ENCODE measurements around the gene NELL2.

The NELL2 gene

DNA sequence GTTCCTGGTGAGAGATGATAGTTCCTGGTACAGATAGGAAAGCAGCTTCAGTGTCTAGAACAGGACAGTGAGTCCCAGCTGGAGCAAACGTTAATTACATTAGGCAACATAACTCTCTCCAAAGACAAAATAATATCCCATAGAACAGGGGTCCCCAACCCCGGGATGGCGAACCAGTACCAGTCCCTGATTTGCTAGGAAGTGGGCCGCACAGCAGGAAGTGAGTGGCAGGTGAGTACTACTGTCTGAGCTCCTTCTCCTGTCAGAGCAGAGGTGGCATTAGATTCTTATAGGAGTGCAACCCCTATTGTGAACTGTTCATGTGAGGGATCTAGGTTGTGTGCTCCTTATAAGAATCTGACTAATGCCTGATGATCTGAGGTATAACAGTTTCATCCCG lies 204.1 kb downstream of the NELL2 start:
- Histone ChIP-seq H3K14ac (ENCODE audit: low read length) (no peak overlapping the region), H3K27me3 (ENCODE audit: control insufficient read depth in 3 of 3, insufficient read depth in 3 of 3, low read depth in 1 of 3, low read length in 3 of 3) (no peaks in the 10 kb centered on the region)

DNA sequence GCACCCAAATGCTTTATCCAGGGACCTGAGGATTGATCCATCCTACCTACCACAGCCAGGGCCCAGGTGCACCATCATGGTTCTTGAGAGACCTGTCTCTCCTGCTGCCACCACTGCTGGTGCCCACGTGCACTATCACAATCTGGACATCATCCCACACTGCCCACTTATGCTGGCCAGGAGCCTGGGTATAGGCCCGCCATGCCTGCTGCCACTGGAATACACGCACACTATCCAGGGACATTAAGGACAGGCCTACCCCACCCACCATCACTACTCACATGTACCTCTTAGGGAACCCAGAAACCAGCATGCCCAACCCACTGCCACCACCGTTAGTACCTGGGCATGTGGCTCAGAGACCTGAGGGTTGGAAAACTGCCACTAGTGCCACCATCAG lies 207.7 kb downstream of the NELL2 start:
- no CpG with 5 or more reads among the region's 4 CpGs for WGBS, 2 donors (ENCODE audit: extremely low coverage in 2 of 2, insufficient read length in 2 of 2, insufficient replicate concordance in 1 of 2)
- Histone ChIP-seq H3K4ac (ENCODE audit: low read length) (no peak overlapping the region), H2BK12ac (ENCODE audit: low read length) (no peak overlapping the region), H2BK5ac (ENCODE audit: low read length) (peak overlapping the region; percentile 32), H3K18ac (ENCODE audit: low read length) (peak overlapping the region; percentile 15), H3K4me1 (ENCODE audit: control insufficient read depth in 2 of 2, insufficient read depth in 1 of 2, low read depth in 1 of 2, low read length in 2 of 2) (no peaks in the 10 kb centered on the region), H2BK120ac (ENCODE audit: low read depth, low read length) (no peak overlapping the region), H2AFZ (ENCODE audit: low read length) (no peak overlapping the region), H3K27me3 (ENCODE audit: control insufficient read depth in 3 of 3, insufficient read depth in 3 of 3, low read depth in 1 of 3, low read length in 3 of 3) (no peaks in the 10 kb centered on the region), H3K79me1 (ENCODE audit: low read depth, low read length) (peaks cover 6% of the 10 kb centered on the region), H3K9me3 (replicated peaks in 1 of 2; ENCODE audit: control insufficient read depth in 2 of 2, insufficient read depth in 1 of 2, low read depth in 1 of 2, low read length in 2 of 2) (peaks cover 5 to 52% of the 10 kb centered on the region in 2 donors), H3K9ac (ENCODE audit: low read depth, low read length, poor library complexity) (no peak overlapping the region), H2AK5ac (ENCODE audit: low read depth, low read length) (no peak overlapping the region), H4K8ac (ENCODE audit: low read depth, low read length) (no peak overlapping the region), H3K14ac (ENCODE audit: low read length) (peak overlapping the region; percentile 32), H3K27ac (replicated peaks; ENCODE audit: low read length) (no peak overlapping the region), H3K4me3 (ENCODE audit: low read length in 2 of 2) (no peak overlapping the region), H3K36me3 (replicated peaks in 1 of 2; ENCODE audit: control insufficient read depth in 2 of 2, insufficient read depth in 2 of 2, low read length in 2 of 2) (peaks cover 0 to 41% of the 10 kb centered on the region in 2 donors), H3K23ac (ENCODE audit: low read depth, low read length, poor library complexity) (peak overlapping the region; percentile 30), H3K4me2 (ENCODE audit: insufficient read depth, low read length, poor library complexity, severe bottlenecking) (no peak overlapping the region), H2BK15ac (ENCODE audit: low read length) (no peak overlapping the region), H4K91ac (ENCODE audit: low read depth, low read length, poor library complexity) (no peak overlapping the region)
- DNase-seq (ENCODE audit: low spot score) = no peak

More for the DNA sequence above, 204.1 kb downstream of the NELL2 start:
- H3K4me2 ChIP-seq (ENCODE audit: insufficient read depth, low read length, poor library complexity, severe bottlenecking) = no peak overlapping the region
- no peak overlapping the region for H3K4ac ChIP-seq (ENCODE audit: low read length)
- no peak overlapping the region for H2BK120ac ChIP-seq (ENCODE audit: low read depth, low read length)
- H2BK15ac ChIP-seq (ENCODE audit: low read length) = no peak overlapping the region
- no peak overlapping the region for H4K8ac ChIP-seq (ENCODE audit: low read depth, low read length)
- H2AK5ac ChIP-seq (ENCODE audit: low read depth, low read length) = no peak overlapping the region
- peaks cover 0 to 20% of the 10 kb centered on the region in 2 donors for H3K36me3 ChIP-seq (replicated peaks in 1 of 2; ENCODE audit: control insufficient read depth in 2 of 2, insufficient read depth in 2 of 2, low read length in 2 of 2)
- H2BK5ac ChIP-seq (ENCODE audit: low read length) = no peak overlapping the region
- H3K27ac ChIP-seq (replicated peaks; ENCODE audit: low read length) = no peak overlapping the region
- H3K79me1 ChIP-seq (ENCODE audit: low read depth, low read length) = peaks cover 6% of the 10 kb centered on the region
- H3K18ac ChIP-seq (ENCODE audit: low read length) = no peak overlapping the region
- H3K4me1 ChIP-seq (ENCODE audit: control insufficient read depth in 2 of 2, insufficient read depth in 1 of 2, low read depth in 1 of 2, low read length in 2 of 2) = peaks cover 4 to 27% of the 10 kb centered on the region in 2 donors
- H3K9ac ChIP-seq (ENCODE audit: low read depth, low read length, poor library complexity) = no peak overlapping the region
- H2BK12ac ChIP-seq (ENCODE audit: low read length) = no peak overlapping the region
- WGBS, 2 donors (ENCODE audit: extremely low coverage in 2 of 2, insufficient read length in 2 of 2, insufficient replicate concordance in 1 of 2) = no CpG with 5 or more reads among the region's 5 CpGs
- DNase-seq (ENCODE audit: low spot score) = no peak
- no peak overlapping the region for H4K91ac ChIP-seq (ENCODE audit: low read depth, low read length, poor library complexity)
- peaks cover 5 to 52% of the 10 kb centered on the region in 2 donors for H3K9me3 ChIP-seq (replicated peaks in 1 of 2; ENCODE audit: control insufficient read depth in 2 of 2, insufficient read depth in 1 of 2, low read depth in 1 of 2, low read length in 2 of 2)
- H2AFZ ChIP-seq (ENCODE audit: low read length) = no peak overlapping the region
- no peak overlapping the region for H3K23ac ChIP-seq (ENCODE audit: low read depth, low read length, poor library complexity)
- no peak overlapping the region for H3K4me3 ChIP-seq (ENCODE audit: low read length in 2 of 2)

DNA sequence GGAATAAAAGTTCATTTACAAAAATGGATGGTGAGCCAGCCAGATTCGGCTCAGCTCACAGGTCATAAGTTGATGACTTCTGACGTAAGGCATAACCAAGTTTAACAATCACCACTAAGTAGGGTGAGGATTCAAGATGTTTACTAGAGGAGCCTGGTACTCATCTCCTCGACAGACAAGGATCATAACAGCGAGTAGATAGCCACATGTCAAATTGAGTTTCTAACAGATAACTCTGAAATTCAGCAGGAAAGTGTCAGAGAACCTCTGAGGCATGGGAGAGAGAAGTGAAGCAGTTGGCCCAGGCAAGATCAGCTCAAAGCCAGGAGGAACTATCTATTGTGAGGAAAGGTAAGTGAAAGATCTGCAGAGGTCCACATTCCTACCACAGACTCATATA lies 208.7 kb downstream of the NELL2 start:
- WGBS, 2 donors (ENCODE audit: extremely low coverage in 2 of 2, insufficient read length in 2 of 2, insufficient replicate concordance in 1 of 2) = no CpG with 5 or more reads among the region's 4 CpGs
- no peak overlapping the region for H3K4me3 ChIP-seq (ENCODE audit: low read length in 2 of 2)

DNA sequence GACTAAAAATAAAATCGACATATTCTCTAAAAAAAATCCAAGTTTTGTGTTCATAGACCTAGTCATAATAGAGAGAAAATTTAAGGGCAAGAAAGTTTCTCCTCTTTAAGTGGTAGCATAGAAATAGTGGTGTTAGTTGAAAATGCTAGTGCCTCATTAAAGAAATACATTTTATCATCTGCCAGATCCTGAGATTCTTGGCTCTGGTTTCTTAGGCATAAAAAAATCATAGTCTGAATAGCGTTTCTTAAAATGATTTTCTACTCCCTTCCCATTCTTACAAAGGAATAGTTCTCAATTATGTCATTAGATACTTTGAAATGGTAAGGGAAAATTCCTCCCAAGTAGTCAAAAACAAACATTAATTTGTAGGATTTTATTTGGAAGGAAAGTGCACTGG lies 212.8 kb downstream of the NELL2 start:
- no peaks in the 10 kb centered on the region for H3K27me3 ChIP-seq (ENCODE audit: control insufficient read depth in 3 of 3, insufficient read depth in 3 of 3, low read depth in 1 of 3, low read length in 3 of 3)
- peaks cover 2% of the 10 kb centered on the region for H3K79me1 ChIP-seq (ENCODE audit: low read depth, low read length)
- no CpG with 5 or more reads among the region's 2 CpGs for WGBS, 2 donors (ENCODE audit: extremely low coverage in 2 of 2, insufficient read length in 2 of 2, insufficient replicate concordance in 1 of 2)
- H2BK12ac ChIP-seq (ENCODE audit: low read length) = no peak overlapping the region
- no peak overlapping the region for H2AK5ac ChIP-seq (ENCODE audit: low read depth, low read length)
- H3K4ac ChIP-seq (ENCODE audit: low read length) = no peak overlapping the region
- no peak overlapping the region for H4K91ac ChIP-seq (ENCODE audit: low read depth, low read length, poor library complexity)
- no peak overlapping the region for H3K4me2 ChIP-seq (ENCODE audit: insufficient read depth, low read length, poor library complexity, severe bottlenecking)
- no peak overlapping the region for H2BK15ac ChIP-seq (ENCODE audit: low read length)
- H3K4me1 ChIP-seq (ENCODE audit: control insufficient read depth in 2 of 2, insufficient read depth in 1 of 2, low read depth in 1 of 2, low read length in 2 of 2) = no peaks in the 10 kb centered on the region
- no peak overlapping the region for H3K18ac ChIP-seq (ENCODE audit: low read length)
- no peak overlapping the region for H3K9ac ChIP-seq (ENCODE audit: low read depth, low read length, poor library complexity)
- no peak overlapping the region for H2BK5ac ChIP-seq (ENCODE audit: low read length)
- peaks cover 5 to 57% of the 10 kb centered on the region in 2 donors for H3K36me3 ChIP-seq (replicated peaks in 1 of 2; ENCODE audit: control insufficient read depth in 2 of 2, insufficient read depth in 2 of 2, low read length in 2 of 2)
- no peak for DNase-seq (ENCODE audit: low spot score)
- H3K4me3 ChIP-seq (ENCODE audit: low read length in 2 of 2) = no peak overlapping the region
- peaks cover 0 to 27% of the 10 kb centered on the region in 2 donors for H3K9me3 ChIP-seq (replicated peaks in 1 of 2; ENCODE audit: control insufficient read depth in 2 of 2, insufficient read depth in 1 of 2, low read depth in 1 of 2, low read length in 2 of 2)
- no peak overlapping the region for H2AFZ ChIP-seq (ENCODE audit: low read length)
- no peak overlapping the region for H3K23ac ChIP-seq (ENCODE audit: low read depth, low read length, poor library complexity)
- H4K8ac ChIP-seq (ENCODE audit: low read depth, low read length) = no peak overlapping the region
- H3K27ac ChIP-seq (replicated peaks; ENCODE audit: low read length) = no peak overlapping the region
- H3K14ac ChIP-seq (ENCODE audit: low read length) = no peak overlapping the region
- H2BK120ac ChIP-seq (ENCODE audit: low read depth, low read length) = no peak overlapping the region

More for the DNA sequence above, 208.7 kb downstream of the NELL2 start:
- no peak for DNase-seq (ENCODE audit: low spot score)
- Histone ChIP-seq H2AK5ac (ENCODE audit: low read depth, low read length) (no peak overlapping the region), H3K23ac (ENCODE audit: low read depth, low read length, poor library complexity) (no peak overlapping the region), H4K8ac (ENCODE audit: low read depth, low read length) (no peak overlapping the region), H3K79me1 (ENCODE audit: low read depth, low read length) (peaks cover 6% of the 10 kb centered on the region), H3K27ac (replicated peaks; ENCODE audit: low read length) (no peak overlapping the region), H3K27me3 (ENCODE audit: control insufficient read depth in 3 of 3, insufficient read depth in 3 of 3, low read depth in 1 of 3, low read length in 3 of 3) (no peaks in the 10 kb centered on the region), H3K36me3 (replicated peaks in 1 of 2; ENCODE audit: control insufficient read depth in 2 of 2, insufficient read depth in 2 of 2, low read length in 2 of 2) (peaks cover 0 to 42% of the 10 kb centered on the region in 2 donors), H2AFZ (ENCODE audit: low read length) (no peak overlapping the region), H2BK5ac (ENCODE audit: low read length) (no peak overlapping the region), H3K9me3 (replicated peaks in 1 of 2; ENCODE audit: control insufficient read depth in 2 of 2, insufficient read depth in 1 of 2, low read depth in 1 of 2, low read length in 2 of 2) (peaks cover 5 to 43% of the 10 kb centered on the region in 2 donors), H2BK12ac (ENCODE audit: low read length) (no peak overlapping the region), H3K4me2 (ENCODE audit: insufficient read depth, low read length, poor library complexity, severe bottlenecking) (no peak overlapping the region), H3K4me1 (ENCODE audit: control insufficient read depth in 2 of 2, insufficient read depth in 1 of 2, low read depth in 1 of 2, low read length in 2 of 2) (no peaks in the 10 kb centered on the region), H3K18ac (ENCODE audit: low read length) (no peak overlapping the region), H3K4ac (ENCODE audit: low read length) (no peak overlapping the region), H3K14ac (ENCODE audit: low read length) (no peak overlapping the region), H2BK15ac (ENCODE audit: low read length) (no peak overlapping the region), H3K9ac (ENCODE audit: low read depth, low read length, poor library complexity) (no peak overlapping the region), H4K91ac (ENCODE audit: low read depth, low read length, poor library complexity) (no peak overlapping the region), H2BK120ac (ENCODE audit: low read depth, low read length) (no peak overlapping the region)
